Measurements from ENCODE around the gene NME3. TPM values are rescaled to one million over a fixed set of nuclear protein-coding genes. Genes with fewer than 3 reads are reported as not detected.

Gene NME3
- total and polyA plus RNA-seq, 2 of the 13 experiments (the other 11 are each of a cell fraction or from before 2014, with no cell fraction given) = 10.4 to 15.9 TPM

- TF ChIP-seq ZBTB43 (CRISPR knock-in tag; conservative IDR thresholded peaks at IDR 0.05) = no peak
- no peak for TF ChIP-seq ZNF431 (CRISPR knock-in tag; IDR thresholded peaks at IDR 0.05; ENCODE audit: borderline replicate concordance, low read depth)
- peak; percentile 32; the same call in 1 of the 2 replicates for TF ChIP-seq ZBTB10 (CRISPR knock-in tag; IDR thresholded peaks at IDR 0.05; ENCODE audit: borderline replicate concordance)
- TF ChIP-seq ZSCAN30 (CRISPR knock-in tag; IDR thresholded peaks at IDR 0.05) = no peak
- TF ChIP-seq ZNF484 (CRISPR knock-in tag; IDR thresholded peaks at IDR 0.05; ENCODE audit: borderline replicate concordance, low read depth) = no peak
- TF ChIP-seq RFX1 (IDR thresholded peaks at IDR 0.05) = no peak
- TF ChIP-seq AFF4 (CRISPR knock-in tag; IDR thresholded peaks at IDR 0.05) = no peak
- no peak for TF ChIP-seq NCOA5 (CRISPR knock-in tag; IDR thresholded peaks at IDR 0.05)
- no peak for TF ChIP-seq SYNCRIP (IDR thresholded peaks at IDR 0.05; ENCODE audit: insufficient read depth, low read depth, low read length)
- TF ChIP-seq ZMYM4 (CRISPR knock-in tag; IDR thresholded peaks at IDR 0.05) = no peak; the same call in 1 of the 2 replicates
- no peak for TF ChIP-seq POLR2AphosphoS2 (IDR thresholded peaks at IDR 0.05; ENCODE audit: low read depth, low read length)
- TF ChIP-seq ZNF318 (CRISPR knock-in tag; IDR thresholded peaks at IDR 0.05) = 0 out of 2 replicates have a peak, but pooled peaks have one; percentile 31
Measured at GRCh38 chr16:1794221-1794871, 23.0 kb upstream of the NME3 start (continued).

All from HepG2 (cell line).